Measurements from ENCODE around the gene BUB3.

GRCh38 chr10:123129618-123130271, 24.5 kb upstream of the BUB3 start:
- TF ChIP-seq CTCF (conservative IDR thresholded peaks at IDR 0.05) (no peak), EZH2 (IDR thresholded peaks at IDR 0.05; ENCODE audit: low read depth) (no peak)
